SK-N-SH (cell line): Measurements from ENCODE around the gene SHBG.
"Not testable (repeated sequence)": the region's sequence is repeated elsewhere in the genome, so short reads cannot be mapped to it uniquely, and the experiment has no call there.

Experiments used
- CHD2 ChIP-seq: fragments of 150-350 bp; IDR thresholded peaks from 2 replicates; pipeline ENCODE4 v1.6.1; 2018; ENCODE audit warnings: low read length; ENCODE audit not compliant: partially characterized antibody
- CTCF ChIP-seq: fragments of 200-600 bp; sonication (generic); IDR thresholded peaks from 2 replicates; pipeline ENCODE4 v1.6.1; 2017; ENCODE audit warnings: antibody characterized with exemption, mild to moderate bottlenecking, moderate library complexity
- EP300 ChIP-seq, 2 experiments: IDR thresholded peaks; 2 replicates each; pipeline versions ENCODE4 v1.4.0 to v1.6.1; 2012; ENCODE audit warnings: borderline replicate concordance in 1 of 2, low read depth in 1 of 2, low read length in 1 of 2
- RFX5 ChIP-seq: IDR thresholded peaks from 2 replicates; pipeline ENCODE4 v1.6.1; 2012; ENCODE audit warnings: mild to moderate bottlenecking, improper control_type of control experiment, low read length
- TCF12 ChIP-seq: IDR thresholded peaks from 2 replicates; pipeline ENCODE4 v1.4.0; 2012

- not testable (repeated sequence) for TF ChIP-seq CTCF; CHD2; TCF12; RFX5; EP300 (IDR thresholded peaks at IDR 0.05; ENCODE audit: borderline replicate concordance in 1 of 2, low read depth in 1 of 2, low read length in 1 of 2)
Observed at GRCh38 chr17:7597561-7597960, 32.4 kb upstream of the SHBG start.
